SH-SY5Y (cell line): ENCODE results near the gene FBLIM1.

ENCODE experiments used
- GATA2 ChIP-seq: IDR thresholded peaks from 2 replicates; pipeline ENCODE4 v1.6.1; 2011; ENCODE audit warnings: mild to moderate bottlenecking, low read depth, low read length
- GATA3 ChIP-seq: IDR thresholded peaks from 2 replicates; pipeline ENCODE4 v1.6.1; 2011; ENCODE audit warnings: low read depth, mild to moderate bottlenecking, low read length, moderate library complexity

DNA sequence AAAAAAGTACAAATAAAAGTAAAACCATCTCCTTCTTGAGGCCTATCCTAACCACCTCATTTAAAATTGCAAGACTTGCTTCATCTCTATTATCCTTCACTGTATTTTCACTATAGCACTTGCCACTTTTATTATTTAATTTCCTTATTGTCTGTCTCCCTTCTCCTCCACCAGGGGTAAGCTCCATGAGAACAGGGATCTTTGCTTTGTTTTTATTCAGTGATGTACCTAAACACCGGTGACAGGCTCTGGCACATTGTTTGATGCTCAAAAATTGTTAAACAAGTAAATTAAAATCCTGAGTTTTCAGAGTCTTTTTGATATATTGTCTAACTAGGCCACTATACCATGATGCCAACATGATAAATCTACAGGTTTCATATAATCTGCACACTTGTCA is 71.7 kb downstream of the FBLIM1 start:
- TF ChIP-seq GATA3 (no peak), GATA2 (no peak)
